Measurements from ENCODE around the gene PLEKHH2. TPM values are rescaled to one million over a fixed set of nuclear protein-coding genes. Genes with fewer than 3 reads are reported as not detected.

PLEKHH2 gene
- total and polyA plus RNA-seq, 12 donors: 1.9 to 18.3 (median 5.9) TPM

DNA sequence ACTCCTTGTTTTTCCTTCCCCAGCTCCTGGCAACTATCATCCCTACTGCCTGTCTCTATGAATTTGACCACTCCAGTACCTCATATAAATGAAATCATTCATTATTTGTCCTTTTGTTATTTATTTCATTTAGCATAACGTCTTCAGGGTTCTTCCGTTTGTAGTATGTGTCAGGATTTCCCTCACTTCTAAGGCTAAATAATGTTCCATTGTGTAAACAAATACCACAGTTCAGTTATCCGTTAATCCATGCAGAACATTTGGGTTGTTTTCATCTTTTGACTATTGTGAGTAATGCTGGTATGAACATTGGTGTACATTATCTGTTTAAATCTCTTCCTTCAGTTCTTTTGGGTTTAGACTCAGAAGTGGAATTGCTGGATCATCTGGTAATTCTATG is 155.6 kb downstream of the PLEKHH2 start:
- Histone ChIP-seq H3K36me3 (replicated peaks in 1 of 2) (peaks cover 0 to 5% of the 10 kb centered on the region in 2 donors), H3K27ac (no peak overlapping the region), H3K27me3 (no peaks in the 10 kb centered on the region), H3K9me3 (replicated peaks in 1 of 3) (no peaks in the 10 kb centered on the region), H3K4me1 (replicated peaks in 1 of 2) (no peaks in the 10 kb centered on the region), H3K4me3 (no peak overlapping the region)
- no peak for TF ChIP-seq POLR2A (IDR thresholded peaks at IDR 0.05)
- TF ChIP-seq, protein P1, sequence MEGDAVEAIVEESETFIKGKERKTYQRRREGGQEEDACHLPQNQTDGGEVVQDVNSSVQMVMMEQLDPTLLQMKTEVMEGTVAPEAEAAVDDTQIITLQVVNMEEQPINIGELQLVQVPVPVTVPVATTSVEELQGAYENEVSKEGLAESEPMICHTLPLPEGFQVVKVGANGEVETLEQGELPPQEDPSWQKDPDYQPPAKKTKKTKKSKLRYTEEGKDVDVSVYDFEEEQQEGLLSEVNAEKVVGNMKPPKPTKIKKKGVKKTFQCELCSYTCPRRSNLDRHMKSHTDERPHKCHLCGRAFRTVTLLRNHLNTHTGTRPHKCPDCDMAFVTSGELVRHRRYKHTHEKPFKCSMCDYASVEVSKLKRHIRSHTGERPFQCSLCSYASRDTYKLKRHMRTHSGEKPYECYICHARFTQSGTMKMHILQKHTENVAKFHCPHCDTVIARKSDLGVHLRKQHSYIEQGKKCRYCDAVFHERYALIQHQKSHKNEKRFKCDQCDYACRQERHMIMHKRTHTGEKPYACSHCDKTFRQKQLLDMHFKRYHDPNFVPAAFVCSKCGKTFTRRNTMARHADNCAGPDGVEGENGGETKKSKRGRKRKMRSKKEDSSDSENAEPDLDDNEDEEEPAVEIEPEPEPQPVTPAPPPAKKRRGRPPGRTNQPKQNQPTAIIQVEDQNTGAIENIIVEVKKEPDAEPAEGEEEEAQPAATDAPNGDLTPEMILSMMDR (IDR thresholded peaks at IDR 0.05): no peak
- DNase-seq: no peak
- 86 to 93% (median 90%) methylated on average over 3 of the region's 3 CpGs for WGBS, 4 donors
- intact Hi-C loops (cut with DNase I): no loop called here

DNA sequence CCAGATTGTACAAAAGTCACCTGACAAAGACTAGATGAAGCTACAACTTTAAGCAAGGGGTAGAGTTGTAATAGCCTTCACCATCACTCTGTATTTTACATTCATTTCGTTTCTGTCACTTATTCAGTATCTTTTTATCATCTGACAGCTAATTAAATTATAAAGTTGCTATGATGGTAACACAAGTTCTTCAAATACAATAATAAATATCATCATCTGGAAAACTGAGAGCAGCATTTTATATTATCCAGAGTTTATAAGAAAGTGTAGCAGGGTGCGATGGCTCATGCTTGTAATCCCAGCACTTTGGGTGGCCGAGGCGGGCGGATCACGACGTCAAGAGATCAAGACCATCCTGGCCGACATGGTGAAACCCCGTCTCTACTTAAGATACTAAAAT is 157.9 kb downstream of the PLEKHH2 start:
- Histone ChIP-seq H3K27ac (no peak overlapping the region), H3K27me3 (no peaks in the 10 kb centered on the region), H3K36me3 (replicated peaks in 1 of 2) (peaks cover 0 to 2% of the 10 kb centered on the region in 2 donors), H3K9me3 (replicated peaks in 1 of 3) (no peaks in the 10 kb centered on the region), H3K4me3 (no peak overlapping the region), H3K4me1 (replicated peaks in 1 of 2) (no peaks in the 10 kb centered on the region)
- intact Hi-C loops (cut with DNase I): no loop called here
- 91 to 95% (median 93%) methylated on average over 9 of the region's 9 CpGs for WGBS, 4 donors
- TF ChIP-seq, protein P1 (IDR thresholded peaks at IDR 0.05): no peak
- TF ChIP-seq POLR2A (IDR thresholded peaks at IDR 0.05): no peak
- no peak for DNase-seq

DNA sequence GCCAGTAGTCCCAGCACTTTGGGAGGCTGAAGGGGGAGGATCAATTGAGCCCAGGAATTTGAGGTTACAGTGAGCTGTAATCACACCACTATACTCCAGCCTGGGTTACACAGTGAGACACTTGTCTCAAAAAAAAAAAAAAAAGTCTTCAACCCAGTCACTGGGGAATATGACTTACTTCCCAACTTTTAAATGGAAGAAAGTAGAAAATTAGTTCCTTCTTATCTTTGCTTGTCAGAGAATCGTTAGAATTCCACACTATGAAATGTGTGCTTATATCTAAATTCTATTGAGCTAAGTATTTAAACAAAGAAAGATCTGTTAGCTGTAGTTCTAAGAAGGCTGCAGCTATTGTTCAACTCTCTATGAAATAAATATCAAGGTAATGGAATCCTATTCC is 159.1 kb downstream of the PLEKHH2 start:
- DNase-seq: no peak
- no peak overlapping the region for H3K27ac ChIP-seq
- H3K36me3 ChIP-seq (replicated peaks in 1 of 2): no peaks in the 10 kb centered on the region
- H3K9me3 ChIP-seq (replicated peaks in 1 of 3): no peaks in the 10 kb centered on the region
- no peaks in the 10 kb centered on the region for H3K27me3 ChIP-seq
- no peak overlapping the region for H3K4me3 ChIP-seq
- no peaks in the 10 kb centered on the region for H3K4me1 ChIP-seq (replicated peaks in 1 of 2)
- intact Hi-C loops (cut with DNase I): no loop called here
- TF ChIP-seq, protein P1 (IDR thresholded peaks at IDR 0.05): no peak
- no peak for TF ChIP-seq POLR2A (IDR thresholded peaks at IDR 0.05)
- WGBS, 4 donors: 66 to 76% (median 70%) methylated on average over 1 of the region's 1 CpG

DNA sequence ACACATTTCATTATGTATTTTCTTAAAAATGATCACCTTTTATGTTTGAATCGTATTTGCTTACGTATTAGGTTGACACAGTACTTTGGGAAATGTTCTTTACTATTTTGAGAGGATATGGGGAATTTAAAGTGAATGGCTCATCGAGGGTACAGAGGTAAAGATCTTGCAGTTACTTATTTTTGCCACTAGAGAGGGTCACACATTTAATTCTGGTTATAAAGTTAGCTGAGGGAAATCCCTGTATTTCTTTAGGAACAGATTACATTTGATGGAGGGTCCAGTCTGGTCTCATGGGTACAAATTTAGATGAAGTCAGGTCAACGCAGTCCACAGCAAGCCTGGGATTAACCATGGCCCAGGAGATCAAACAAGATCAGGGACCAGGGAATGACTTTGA is 161.2 kb downstream of the PLEKHH2 start:
- no peaks in the 10 kb centered on the region for H3K27me3 ChIP-seq
- 86 to 91% (median 87%) methylated on average over 4 of the region's 4 CpGs for WGBS, 4 donors
- H3K4me3 ChIP-seq: no peak overlapping the region
- no peak for DNase-seq
- intact Hi-C loops (cut with DNase I): no loop called here
- H3K27ac ChIP-seq: no peak overlapping the region
- H3K9me3 ChIP-seq (replicated peaks in 1 of 3): no peaks in the 10 kb centered on the region
- no peaks in the 10 kb centered on the region for H3K4me1 ChIP-seq (replicated peaks in 1 of 2)
- TF ChIP-seq, protein P1 (IDR thresholded peaks at IDR 0.05): peak; percentile 13 to 35 (median 25)
- no peak for TF ChIP-seq POLR2A (IDR thresholded peaks at IDR 0.05)
- H3K36me3 ChIP-seq (replicated peaks in 1 of 2): no peaks in the 10 kb centered on the region

Data from adrenal gland (tissue), 12 donors.